Measurements from ENCODE around the gene NFIX. TPM values are rescaled to one million over a fixed set of nuclear protein-coding genes. Genes with fewer than 3 reads are reported as not detected.

Gene NFIX
- total RNA-seq, 2 experiments from 2014 or later: 1.2 to 1.5 TPM

GRCh38 chr19:13098277-13099072 is 103.2 kb downstream of the NFIX start:
- Mint-ChIP-seq H3K4me3 (peak overlapping the region; percentile 64), H3K4me1 (peaks cover 53% of the 10 kb centered on the region), H3K27me3 (peaks cover 48% of the 10 kb centered on the region), H3K36me3 (ENCODE audit: low read depth) (peaks cover 6% of the 10 kb centered on the region), H3K27ac (peak overlapping the region; percentile 82), H3K9me3 (no peaks in the 10 kb centered on the region)
- CTCF ChIA-PET: no interaction called here
- no peak for DNase-seq
- POLR2A ChIA-PET: no interaction called here

- DNase-seq: peak; percentile 84
- Mint-ChIP-seq H3K27me3 (peaks cover 44% of the 10 kb centered on the region), H3K9me3 (no peaks in the 10 kb centered on the region), H3K36me3 (ENCODE audit: low read depth) (peaks cover 6% of the 10 kb centered on the region), H3K4me3 (peak overlapping the region; percentile 64), H3K27ac (peak overlapping the region; percentile 94), H3K4me1 (peaks cover 52% of the 10 kb centered on the region)
- POLR2A ChIA-PET: interaction anchor here (0.7 kb wide), 1 partner anchor 54 kb away, joined by 3 read pairs; no protein-coding TSS in a partner anchor
- CTCF ChIA-PET: interaction anchor here (0.6 to 1.3 kb wide), 5 partner anchors 24 to 214 kb away, joined by 3 read pairs; no protein-coding TSS in a partner anchor
These were observed 104.1 kb downstream of the NFIX start for GRCh38 chr19:13099073-13099999.

GRCh38 chr19:13100031-13100588 is 104.8 kb downstream of the NFIX start:
- DNase-seq: peak; percentile 70
- Mint-ChIP-seq H3K27me3 (peaks cover 37% of the 10 kb centered on the region), H3K4me1 (peaks cover 52% of the 10 kb centered on the region), H3K9me3 (no peaks in the 10 kb centered on the region), H3K36me3 (ENCODE audit: low read depth) (peaks cover 6% of the 10 kb centered on the region), H3K27ac (peak overlapping the region; percentile 94), H3K4me3 (peak overlapping the region; percentile 59)
- POLR2A ChIA-PET: interaction anchor here (0.7 kb wide), 1 partner anchor 53 kb away, joined by 3 read pairs; no protein-coding TSS in a partner anchor
- CTCF ChIA-PET: interaction anchor here (0.6 to 1.7 kb wide), 8 partner anchors 23 to 215 kb away, joined by 3 to 5 read pairs (median 3); no protein-coding TSS in a partner anchor

GRCh38 chr19:13100841-13101589 is 105.7 kb downstream of the NFIX start:
- Mint-ChIP-seq H3K4me3 (no peak overlapping the region), H3K27me3 (peaks cover 31% of the 10 kb centered on the region), H3K27ac (no peak overlapping the region), H3K4me1 (peaks cover 55% of the 10 kb centered on the region), H3K36me3 (ENCODE audit: low read depth) (peaks cover 6% of the 10 kb centered on the region), H3K9me3 (no peaks in the 10 kb centered on the region)
- POLR2A ChIA-PET: no interaction called here
- DNase-seq: no peak
- CTCF ChIA-PET: interaction anchor here (0.6 to 2.0 kb wide), 9 partner anchors 10 to 136 kb away, joined by 3 to 5 read pairs (median 3); no protein-coding TSS in a partner anchor

GRCh38 chr19:13101590-13102415 is 106.5 kb downstream of the NFIX start:
- ChIA-PET POLR2A (no interaction called here), CTCF (interaction anchor here (0.6 to 2.0 kb wide), 6 partner anchors 9 to 1417 kb away, joined by 3 to 5 read pairs (median 3); partner anchors contain the start of gene DNAJB1)
- Mint-ChIP-seq H3K4me3 (peak overlapping the region; percentile 6), H3K4me1 (peaks cover 51% of the 10 kb centered on the region), H3K27ac (no peak overlapping the region), H3K36me3 (ENCODE audit: low read depth) (peaks cover 4% of the 10 kb centered on the region), H3K27me3 (peaks cover 24% of the 10 kb centered on the region), H3K9me3 (no peaks in the 10 kb centered on the region)
- DNase-seq: no peak

- H3K4me3 Mint-ChIP-seq: peak overlapping the region; percentile 6
- no peak overlapping the region for H3K27ac Mint-ChIP-seq
- no peaks in the 10 kb centered on the region for H3K9me3 Mint-ChIP-seq
- peaks cover 19% of the 10 kb centered on the region for H3K27me3 Mint-ChIP-seq
- ChIA-PET CTCF (interaction anchor here (0.6 to 2.0 kb wide), 3 partner anchors 9 to 1416 kb away, joined by 3 to 5 read pairs (median 4); partner anchors contain the start of gene DNAJB1), POLR2A (no interaction called here)
- no peak for DNase-seq
- peaks cover 47% of the 10 kb centered on the region for H3K4me1 Mint-ChIP-seq
- H3K36me3 Mint-ChIP-seq (ENCODE audit: low read depth): peaks cover 3% of the 10 kb centered on the region
These were observed 107.1 kb downstream of the NFIX start for GRCh38 chr19:13102416-13102665.

GRCh38 chr19:13102666-13103580 is 107.6 kb downstream of the NFIX start, which contains the start of gene LYL1:
Gene LYL1, minus strand, starts transcription at chr19:13102858. Its CDS starts 1,687 bp downstream, at chr19:13101171.
- POLR2A ChIA-PET: no interaction called here
- peaks cover 15% of the 10 kb centered on the region for H3K27me3 Mint-ChIP-seq
- H3K27ac Mint-ChIP-seq: no peak within 1 kb of the TSS
- CTCF ChIA-PET: interaction anchor here (0.6 to 3.0 kb wide), 3 partner anchors 10 to 685 kb away, joined by 4 to 15 read pairs (median 4); no protein-coding TSS in a partner anchor
- no peaks in the 10 kb centered on the region for H3K9me3 Mint-ChIP-seq
- DNase-seq: no peak
- peaks cover 7% of the 10 kb centered on the region for H3K36me3 Mint-ChIP-seq (ENCODE audit: low read depth)
- peaks cover 47% of the 10 kb centered on the region for H3K4me1 Mint-ChIP-seq
- peak within 1 kb of the TSS; percentile 44 for H3K4me3 Mint-ChIP-seq

- Mint-ChIP-seq H3K4me1 (peaks cover 41% of the 10 kb centered on the region), H3K27me3 (peaks cover 8% of the 10 kb centered on the region), H3K36me3 (ENCODE audit: low read depth) (peaks cover 7% of the 10 kb centered on the region), H3K9me3 (no peaks in the 10 kb centered on the region), H3K4me3 (peak overlapping the region; percentile 82), H3K27ac (no peak overlapping the region)
- no peak for DNase-seq
- ChIA-PET POLR2A (no interaction called here), CTCF (interaction anchor here (0.6 to 3.5 kb wide), 17 partner anchors 9 to 684 kb away, joined by 3 to 23 read pairs (median 5); partner anchors contain the start of genes NACC1 and TRMT1)
These were observed 108.5 kb downstream of the NFIX start for GRCh38 chr19:13103581-13104359.

GRCh38 chr19:13104360-13104847 is 109.1 kb downstream of the NFIX start:
- Mint-ChIP-seq H3K9me3 (no peaks in the 10 kb centered on the region), H3K27ac (peak overlapping the region; percentile 92), H3K4me3 (peak overlapping the region; percentile 82), H3K27me3 (peaks cover 6% of the 10 kb centered on the region), H3K4me1 (peaks cover 38% of the 10 kb centered on the region), H3K36me3 (ENCODE audit: low read depth) (peaks cover 7% of the 10 kb centered on the region)
- POLR2A ChIA-PET: no interaction called here
- CTCF ChIA-PET: interaction anchor here (0.6 to 3.5 kb wide), 16 partner anchors 9 to 139 kb away, joined by 3 to 23 read pairs (median 5); partner anchors contain the start of genes NACC1 and TRMT1
- peak; percentile 62 for DNase-seq

Data from activated CD4-positive, alpha-beta T cell treated with anti-CD3 and anti-CD28 coated beads, Interleukin-2, amount 10 ng/mL, durations not matched to agents 7 days and 5 days (primary cell).